GM11168 (cell line): Measurements from ENCODE around the gene LPP.
"Not testable (repeated sequence)": the region's sequence is repeated elsewhere in the genome, so short reads cannot be mapped to it uniquely, and the experiment has no call there.

Experiments used
- in situ Hi-C: fragments of 300-500 bp; cut with MboI; formaldehyde crosslinking; loops from one replicate; pipeline ENCODE4 v1.12.0; 2022; ENCODE audit warnings: low sequenced_read_pairs; ENCODE audit not compliant: unreplicated experiment

LPP gene

DNA sequence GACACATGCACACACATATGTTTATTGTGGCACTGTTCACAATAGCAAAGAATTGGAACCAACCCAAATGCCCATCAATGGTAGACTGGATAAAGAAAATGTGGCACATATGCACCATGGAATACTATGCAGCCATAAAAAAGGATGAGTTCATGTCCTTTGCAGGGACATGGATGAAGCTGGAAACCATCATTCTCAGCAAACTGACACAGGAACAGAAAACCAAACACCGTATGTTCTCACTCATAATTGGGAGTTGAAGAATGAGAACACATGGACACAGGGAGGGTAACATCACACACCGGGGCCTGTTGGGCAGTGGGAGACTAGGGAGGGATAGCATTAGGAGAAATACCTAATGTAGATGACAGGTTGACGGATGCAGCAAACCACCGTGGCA is 291.2 kb downstream of the LPP start:
- in situ Hi-C loops, result not testable (repeated sequence)

DNA sequence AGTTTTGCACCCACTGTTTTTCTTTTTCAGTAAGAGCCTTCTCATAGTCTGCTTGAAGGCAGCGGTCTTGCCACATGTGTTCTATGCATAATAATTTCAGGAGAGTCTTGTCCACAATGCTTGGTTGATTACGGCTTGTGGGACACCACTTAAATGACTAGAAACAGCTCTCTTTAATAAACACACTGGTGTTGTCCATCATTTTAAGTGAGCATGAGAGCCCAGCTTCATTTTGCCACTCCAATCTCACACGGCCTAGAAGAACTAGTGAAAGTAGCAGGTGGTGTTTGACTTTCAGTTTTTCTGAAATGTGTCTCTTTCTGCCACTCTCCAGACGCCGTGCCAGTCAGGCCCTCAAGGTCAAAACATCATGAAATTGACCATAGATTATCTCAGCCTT is 292.1 kb downstream of the LPP start:
- in situ Hi-C loops, result no loop called here

DNA sequence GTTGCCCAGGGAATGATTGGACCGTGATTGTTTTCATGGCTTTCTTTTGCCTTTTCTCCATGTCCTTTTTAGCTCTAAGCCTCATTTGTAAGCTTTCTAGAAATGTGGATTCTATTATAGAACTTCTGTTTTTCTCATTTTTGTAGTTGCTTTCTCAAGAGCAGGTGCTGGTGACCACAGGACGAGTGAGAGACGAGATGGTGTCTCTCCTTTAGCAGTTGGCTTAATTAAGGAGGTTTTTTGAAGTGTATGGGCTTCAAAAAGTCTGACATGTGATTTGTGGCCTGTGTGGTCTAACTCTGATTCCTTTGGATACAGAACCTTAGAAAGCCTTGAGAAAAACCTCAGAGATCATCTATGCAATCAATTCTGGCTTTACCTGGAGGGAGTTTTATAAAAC is 292.8 kb downstream of the LPP start:
- in situ Hi-C loops, result no loop called here

DNA sequence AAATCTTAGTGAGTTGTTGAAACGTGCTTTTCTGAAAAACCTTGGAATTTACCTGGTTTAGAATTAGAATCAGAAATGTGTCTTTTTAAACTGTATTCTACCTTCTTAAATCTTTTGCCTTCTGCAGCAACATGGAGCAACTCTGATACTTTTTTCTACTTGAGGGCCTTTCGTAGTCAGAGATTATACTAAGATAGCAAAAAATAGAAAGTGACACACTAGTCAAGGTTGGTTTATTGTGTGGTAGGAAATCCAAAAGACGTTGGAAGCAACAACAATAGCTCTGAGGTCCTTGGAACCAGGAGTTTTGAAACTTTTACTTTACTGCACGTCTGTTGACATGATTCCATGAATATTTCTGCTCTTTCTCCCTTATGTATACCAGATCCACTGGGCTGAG is 294.9 kb downstream of the LPP start:
- in situ Hi-C loops, result no loop called here

DNA sequence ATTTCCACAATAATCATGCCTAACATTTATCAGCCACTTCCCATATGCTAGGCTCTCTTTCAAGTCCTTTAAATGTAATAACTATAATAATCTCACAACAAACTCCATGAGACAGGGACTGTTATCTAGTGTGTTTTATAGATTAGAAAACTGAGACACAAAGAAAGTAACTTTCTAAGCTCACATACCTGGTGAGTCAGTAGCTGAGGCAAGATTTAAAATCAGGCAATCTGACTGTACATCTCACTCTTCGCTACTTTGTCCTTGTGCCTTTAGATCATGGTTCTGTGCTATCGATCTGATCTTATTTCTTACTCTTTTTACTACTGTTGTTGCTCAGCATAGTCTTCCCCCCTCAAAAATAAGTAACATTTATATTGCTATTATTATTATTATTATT is 295.5 kb downstream of the LPP start:
- in situ Hi-C loops, result no loop called here

DNA sequence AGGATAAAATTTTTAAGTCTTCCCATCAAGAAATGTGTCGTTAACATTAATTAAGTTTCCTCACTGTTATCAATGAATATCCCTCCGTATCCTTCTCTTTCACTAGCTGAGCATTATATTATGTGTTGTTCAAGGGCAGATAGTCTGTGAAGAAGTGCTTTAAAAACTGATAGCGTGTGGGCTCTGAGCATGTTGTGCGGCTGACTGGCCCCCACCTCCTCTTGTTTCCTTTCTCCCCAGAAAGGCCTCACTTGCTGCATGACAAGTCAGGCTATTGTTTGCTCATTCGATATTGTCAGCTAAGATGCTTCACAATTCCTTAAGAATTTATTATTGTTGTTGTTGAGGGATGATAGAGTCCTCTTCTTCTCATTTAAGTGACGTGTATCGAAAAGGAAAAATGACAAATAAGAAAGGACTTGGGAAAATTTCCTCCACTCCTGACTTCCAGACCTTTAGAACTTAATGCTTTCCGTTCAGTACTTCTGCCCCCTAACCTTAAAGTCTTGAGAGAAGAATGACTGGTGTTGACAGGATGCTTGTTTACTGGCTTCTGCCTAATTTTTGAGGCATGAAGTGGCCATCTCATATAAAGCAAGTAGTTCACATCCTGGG is 298.3 kb downstream of the LPP start:
- in situ Hi-C loops, result no loop called here

DNA sequence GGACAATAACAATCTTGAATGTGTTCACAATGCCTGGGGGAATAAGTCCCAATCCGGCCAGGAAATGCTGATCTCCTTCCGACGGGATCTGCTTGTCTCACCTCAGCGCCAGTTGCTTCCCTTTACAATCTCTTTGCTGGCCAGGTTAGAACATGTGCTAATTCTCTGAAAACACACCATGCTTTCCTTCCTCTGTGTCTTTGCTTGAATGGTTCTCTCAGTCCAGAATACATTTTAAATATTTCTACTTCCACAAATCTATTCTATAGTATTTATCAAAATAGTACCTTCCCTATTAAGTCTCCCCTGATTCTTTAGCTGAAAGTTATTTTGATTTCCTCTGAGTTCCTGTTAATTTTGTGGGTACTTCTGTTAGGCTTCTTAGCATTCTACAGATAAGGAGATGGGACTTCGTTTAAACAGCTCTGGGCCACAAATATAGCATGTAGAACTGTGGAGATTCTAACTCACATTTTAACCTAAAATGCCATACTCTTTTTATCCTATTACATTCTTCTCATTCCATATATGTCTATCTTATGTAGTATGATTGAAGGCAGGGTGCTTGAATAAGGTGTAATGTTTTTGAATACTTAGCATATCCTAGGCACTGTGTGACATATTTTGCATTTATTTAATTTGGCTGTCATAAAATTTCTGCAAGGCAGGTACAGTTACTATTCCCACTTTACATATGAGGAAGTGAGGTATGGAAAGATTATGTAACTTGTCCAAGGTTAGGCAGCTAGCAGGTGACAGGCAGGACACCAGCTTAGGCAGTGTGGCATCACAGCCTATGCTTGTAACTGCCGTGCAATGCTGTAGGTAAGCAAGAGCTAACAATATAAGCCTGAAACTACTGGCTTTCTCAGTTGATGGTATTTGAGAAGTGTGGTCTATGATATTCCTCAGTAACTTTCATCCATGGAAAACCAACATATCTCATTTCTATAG is 299.8 kb downstream of the LPP start:
- in situ Hi-C loops, result no loop called here

DNA sequence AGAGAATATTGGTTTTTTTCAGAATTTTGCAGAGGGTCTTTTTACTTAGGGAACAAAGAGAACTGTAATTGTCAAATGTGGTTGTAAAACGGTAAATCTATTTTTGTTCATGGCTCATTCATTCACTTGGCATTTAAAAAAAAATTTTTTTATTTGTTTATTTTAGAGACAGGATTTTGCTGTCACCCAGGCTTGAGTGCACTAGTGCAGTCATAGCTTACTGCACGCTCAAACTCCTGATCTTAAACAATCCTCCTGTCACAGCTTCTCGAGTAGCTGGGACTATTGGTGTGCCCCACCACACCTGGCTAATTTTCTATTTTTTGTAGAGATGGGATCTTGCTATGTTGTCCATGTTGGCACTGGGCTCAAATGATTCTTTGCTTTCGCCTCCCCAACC is 301.8 kb downstream of the LPP start:
- in situ Hi-C loops, result no loop called here

DNA sequence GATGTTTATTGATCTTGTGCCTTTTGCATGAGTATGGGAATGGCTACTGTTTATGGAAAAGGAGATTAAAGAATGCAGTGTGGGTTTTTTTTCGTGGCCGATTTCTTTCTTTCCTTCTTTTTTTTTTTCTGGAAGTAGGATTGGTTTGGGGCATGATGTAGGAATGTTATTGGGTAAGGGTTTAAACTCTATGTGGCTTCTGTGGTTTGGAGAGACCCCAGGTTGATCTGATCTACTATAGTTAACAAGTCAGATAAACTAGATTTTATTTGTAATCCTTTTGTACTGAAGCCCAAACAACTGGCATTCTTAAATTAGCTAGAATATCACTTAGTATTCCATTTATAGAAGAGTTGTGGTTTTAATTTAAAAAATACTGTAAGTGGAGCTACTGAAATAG is 304.8 kb downstream of the LPP start:
- in situ Hi-C loops, result no loop called here

DNA sequence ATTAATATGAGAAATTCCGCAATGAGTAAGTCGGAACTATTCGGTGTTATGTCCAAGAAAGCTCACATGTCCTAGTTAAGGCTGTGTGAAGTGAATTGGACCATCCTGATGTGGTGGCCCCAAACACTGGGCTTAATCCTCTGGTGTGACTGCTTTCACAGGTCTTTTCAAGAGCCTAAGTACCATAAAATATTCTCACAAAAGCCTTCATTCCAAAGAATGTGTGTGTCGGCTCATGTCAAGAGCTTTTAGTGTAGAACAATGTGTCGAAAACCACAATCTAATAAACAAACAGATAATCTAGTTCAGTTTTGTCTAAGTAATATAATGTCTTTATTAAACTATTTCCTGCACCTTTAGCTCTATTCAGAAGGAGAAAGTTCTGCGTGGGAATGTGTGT is 311.4 kb downstream of the LPP start:
- in situ Hi-C loops, result no loop called here

DNA sequence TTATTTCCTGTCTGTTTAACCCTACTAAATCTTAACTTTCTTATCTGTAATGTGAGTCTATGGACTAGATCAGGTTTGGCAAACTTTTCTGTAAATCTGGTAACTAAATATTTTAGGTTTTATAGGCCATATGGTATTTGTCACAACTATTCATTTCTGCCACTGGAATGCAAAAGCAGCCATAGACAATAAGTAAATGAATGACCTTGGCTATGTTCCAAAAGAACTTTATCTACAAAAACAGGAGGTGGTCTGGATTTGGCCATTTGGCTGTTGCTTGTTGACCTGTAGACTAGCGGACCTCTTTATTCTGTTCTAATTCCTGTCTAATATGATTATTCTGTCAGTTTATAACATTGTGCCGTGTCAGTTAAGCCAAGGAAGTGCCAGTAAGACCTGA is 314.2 kb downstream of the LPP start:
- in situ Hi-C loops, result no loop called here

DNA sequence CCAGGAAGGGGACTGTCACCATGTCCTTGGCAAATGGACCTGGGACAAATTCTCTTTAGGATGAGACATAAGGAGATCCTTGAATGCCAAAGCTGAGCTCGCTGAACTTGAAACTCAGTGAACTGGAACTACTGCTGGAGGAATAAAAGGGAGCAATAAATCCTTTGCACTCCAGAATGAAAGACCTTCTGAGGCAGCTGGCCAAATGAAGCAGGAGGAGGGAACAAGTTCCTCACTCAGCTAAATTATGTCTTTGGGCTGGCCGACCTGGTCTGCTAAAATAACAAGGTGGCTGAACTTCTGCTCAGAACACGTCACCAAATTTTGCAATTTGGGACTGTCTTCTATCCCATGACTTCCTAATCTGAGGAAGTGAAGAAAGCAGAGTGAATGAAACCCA is 314.7 kb downstream of the LPP start:
- in situ Hi-C loops, result no loop called here

DNA sequence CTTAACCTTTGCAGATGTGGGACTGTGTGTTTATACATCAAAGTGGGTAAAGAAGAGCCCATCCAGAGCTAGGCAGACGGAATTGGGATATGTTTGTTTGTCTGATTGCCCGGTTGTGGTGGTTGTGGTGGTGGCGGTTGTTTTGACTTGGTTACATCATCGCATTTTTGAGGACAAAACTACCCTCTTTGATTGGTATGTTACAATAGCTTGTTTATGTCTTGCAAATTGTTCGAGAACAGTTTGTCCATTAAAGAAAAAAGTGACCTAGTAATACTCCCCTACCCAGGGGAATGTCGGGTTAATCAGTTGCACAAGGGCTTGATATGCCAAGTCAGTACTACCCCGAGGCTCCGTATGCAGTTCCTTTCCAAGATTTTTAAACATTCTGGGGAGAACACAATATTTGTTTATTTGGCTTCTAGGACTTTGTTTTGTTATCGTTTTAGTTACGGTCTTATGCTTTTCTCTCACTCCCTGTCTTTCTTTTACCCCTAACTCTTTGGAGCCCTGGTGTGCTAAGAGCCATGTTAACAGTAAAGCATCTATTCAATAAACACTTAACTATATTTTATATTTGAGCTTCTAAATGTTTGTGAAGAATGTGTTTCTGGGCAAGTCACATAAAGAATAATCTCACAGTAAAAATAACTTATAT is 315.4 kb downstream of the LPP start:
- in situ Hi-C loops, result no loop called here

DNA sequence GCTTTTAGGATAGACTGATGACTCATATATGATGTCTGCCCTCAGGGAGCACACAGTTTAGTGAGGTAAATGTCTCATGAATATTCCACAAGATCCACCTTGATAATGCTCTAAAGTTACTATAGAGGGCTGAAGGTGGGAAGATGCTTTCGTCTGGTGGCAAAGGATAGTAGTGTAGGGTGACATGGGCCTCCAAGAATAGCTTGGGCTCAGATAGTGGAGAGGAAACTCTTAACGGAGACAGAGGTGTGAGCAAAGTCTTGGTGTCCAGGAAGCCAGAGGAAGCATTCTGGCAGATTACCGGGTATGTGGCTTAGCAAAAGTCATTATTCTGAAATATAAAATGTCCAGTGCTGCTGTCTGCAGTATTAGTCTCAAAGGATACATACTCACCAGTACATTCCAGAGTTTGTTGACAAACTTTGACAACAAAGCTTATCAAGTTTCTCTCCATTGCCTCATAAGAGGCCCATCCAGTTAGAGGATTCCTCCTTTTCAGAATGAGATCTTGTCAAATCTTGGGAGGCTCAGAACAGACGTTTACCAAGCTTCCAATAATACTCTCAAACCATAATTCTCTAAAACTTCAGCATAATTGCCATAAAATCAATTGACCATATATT is 316.7 kb downstream of the LPP start:
- in situ Hi-C loops, result no loop called here

DNA sequence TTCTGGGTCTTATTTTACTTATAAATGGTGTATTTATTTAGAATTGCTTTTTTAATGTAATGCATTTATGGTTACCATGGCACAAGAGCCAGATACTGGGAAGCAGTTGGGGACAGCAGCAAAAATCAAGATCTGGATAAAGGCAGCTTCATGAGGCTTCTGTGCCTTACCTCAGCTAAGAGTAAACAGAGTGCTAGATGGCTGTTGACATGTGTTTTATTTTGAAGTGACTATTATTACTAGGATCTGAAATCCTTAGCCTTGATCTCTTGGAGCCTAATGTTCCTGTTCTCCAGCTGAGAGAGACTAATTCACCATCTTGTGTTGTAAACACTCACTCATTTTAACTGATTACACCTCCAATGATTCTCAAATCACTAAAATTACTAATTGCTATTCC is 317.8 kb downstream of the LPP start:
- in situ Hi-C loops, result no loop called here

DNA sequence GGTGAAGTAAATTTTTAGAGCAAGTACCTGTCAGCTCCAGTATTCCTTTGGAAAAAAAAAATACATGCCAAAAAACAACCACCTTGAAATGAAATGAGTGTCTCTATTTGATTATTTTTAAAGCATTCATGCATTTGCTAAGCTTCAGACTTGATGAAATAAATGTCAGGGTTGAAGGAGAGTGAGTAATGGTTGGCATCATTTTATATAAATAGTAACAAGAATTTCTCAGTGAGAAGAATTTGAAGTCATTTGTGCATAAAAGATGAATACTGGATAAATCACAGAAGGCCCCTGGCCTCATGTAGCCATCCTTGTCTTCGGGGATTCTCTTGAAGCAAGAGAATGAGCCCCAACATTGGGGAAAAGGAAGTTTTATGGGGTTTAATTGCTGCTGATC is 318.4 kb downstream of the LPP start:
- in situ Hi-C loops, result no loop called here

DNA sequence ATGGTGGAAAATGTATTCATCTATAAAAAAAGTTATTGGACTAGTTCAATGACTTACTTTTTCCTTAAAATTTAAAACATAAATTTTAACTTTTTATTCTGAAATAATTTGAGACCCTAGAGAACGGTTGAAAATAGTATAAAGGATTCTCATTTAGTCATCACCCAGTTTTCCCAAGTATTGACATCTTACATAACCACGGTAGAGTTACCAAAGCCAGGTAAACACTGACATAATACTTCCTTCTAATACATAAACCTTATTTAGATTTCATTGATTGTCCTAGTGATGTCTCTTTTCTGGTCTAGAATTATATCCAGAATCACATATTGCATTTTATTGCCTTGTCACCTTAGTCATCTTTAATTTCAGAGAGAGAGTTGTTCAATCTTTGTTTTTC is 319.1 kb downstream of the LPP start:
- in situ Hi-C loops, result no loop called here

DNA sequence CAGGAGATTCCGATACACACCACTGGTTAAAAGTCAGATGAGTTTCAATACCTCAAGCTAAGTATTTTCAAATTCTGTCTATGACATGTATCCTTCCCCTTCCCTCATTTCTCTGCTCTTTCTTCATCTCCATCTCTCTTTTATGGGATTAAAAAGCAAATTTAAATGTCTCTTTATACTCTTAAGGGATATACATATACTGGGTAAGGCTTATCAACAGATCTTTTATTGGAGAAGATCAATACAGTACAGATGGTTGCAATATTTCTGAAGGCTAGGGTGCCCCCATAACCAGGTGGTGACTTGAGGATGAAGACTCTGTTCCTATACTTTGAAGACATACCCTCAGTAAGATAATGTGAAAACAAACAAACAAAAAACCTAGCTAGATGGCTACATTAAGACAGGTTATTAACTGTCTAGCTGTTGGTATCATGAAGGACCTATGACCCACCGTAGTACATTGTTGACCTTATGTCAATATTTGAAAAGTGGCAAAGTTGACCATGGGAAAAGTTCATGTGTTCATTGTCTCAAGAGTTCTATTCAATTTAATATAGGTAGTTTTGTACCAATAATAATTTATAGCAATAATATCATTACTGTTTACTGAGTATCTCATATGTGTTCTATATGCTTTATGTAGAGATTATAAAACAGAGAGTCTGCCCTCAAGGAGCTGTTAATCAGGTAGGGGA is 319.8 kb downstream of the LPP start:
- in situ Hi-C loops, result no loop called here

DNA sequence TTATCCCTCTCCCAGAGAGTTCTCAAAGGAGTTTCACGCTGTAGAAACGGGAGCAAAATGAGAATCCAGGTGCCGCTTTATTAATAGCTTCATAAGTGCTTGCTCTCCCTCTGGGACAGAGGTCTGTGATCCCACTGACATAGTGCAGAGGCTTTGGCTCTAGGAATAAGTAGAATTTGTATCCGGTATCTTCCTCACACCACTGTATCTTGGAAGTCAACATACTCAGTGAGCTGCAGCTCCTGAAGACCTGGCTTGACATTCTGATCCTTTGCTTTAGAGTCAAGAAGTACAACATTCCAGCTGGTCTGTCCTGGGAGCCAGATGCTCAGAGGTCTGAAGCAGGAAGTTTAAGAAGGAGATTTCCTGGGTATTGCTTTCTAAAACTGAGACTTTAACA is 323.0 kb downstream of the LPP start:
- in situ Hi-C loops, result no loop called here

DNA sequence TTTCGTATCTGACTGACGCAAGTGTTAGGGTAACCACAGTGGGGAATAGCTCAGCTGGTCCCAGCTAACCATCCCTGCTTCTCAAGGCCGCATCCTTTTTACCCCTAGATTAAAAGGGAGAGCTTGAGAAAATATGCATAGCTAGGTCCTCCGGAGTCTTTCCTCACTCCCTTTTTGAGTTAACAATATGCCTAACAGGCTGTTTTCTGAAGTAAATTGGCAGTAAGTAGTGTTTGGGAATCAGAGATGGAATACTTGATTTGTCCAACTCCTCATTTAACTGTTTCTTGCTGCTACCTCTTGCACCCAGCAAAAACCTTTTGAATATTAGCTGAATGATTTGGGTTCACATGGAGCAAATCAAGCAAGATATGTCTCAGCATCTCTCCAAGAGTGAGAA is 326.1 kb downstream of the LPP start:
- in situ Hi-C loops, result no loop called here
